Right kidney (tissue), 1 donor: Measurements from ENCODE around the gene PDE4D.

Experiments used
- DNase-seq: peaks from one replicate; pipeline ENCODE4 v3.0.0-alpha.2; 2016

The PDE4D gene

GRCh38 chr5:59198832-59199231, 694.7 kb downstream of the PDE4D start:
- DNase-seq = no peak

GRCh38 chr5:59198365-59198764, 695.2 kb downstream of the PDE4D start:
- DNase-seq = no peak

- DNase-seq = no peak
These were observed 695.6 kb downstream of the PDE4D start for GRCh38 chr5:59197911-59198310.

- DNase-seq = no peak
These were observed 699.8 kb downstream of the PDE4D start for GRCh38 chr5:59193616-59194319.

GRCh38 chr5:59190746-59191145, 702.8 kb downstream of the PDE4D start:
- no peak for DNase-seq

- no peak for DNase-seq
These were observed 703.9 kb downstream of the PDE4D start for GRCh38 chr5:59189472-59190244.

- peak; percentile 58 for DNase-seq
These were observed 704.9 kb downstream of the PDE4D start for GRCh38 chr5:59188419-59189225.

GRCh38 chr5:59187857-59188256, 705.7 kb downstream of the PDE4D start:
- DNase-seq = no peak

- no peak for DNase-seq
These were observed 706.9 kb downstream of the PDE4D start for GRCh38 chr5:59186623-59187022.

GRCh38 chr5:59185757-59186385, 707.7 kb downstream of the PDE4D start:
- no peak for DNase-seq

GRCh38 chr5:59184769-59185168, 708.8 kb downstream of the PDE4D start:
- DNase-seq = no peak

- DNase-seq = no peak
These were observed 710.8 kb downstream of the PDE4D start for GRCh38 chr5:59182760-59183159.

- DNase-seq = no peak
These were observed 713.0 kb downstream of the PDE4D start for GRCh38 chr5:59180515-59180914.

GRCh38 chr5:59179704-59180103, 713.8 kb downstream of the PDE4D start:
- no peak for DNase-seq

- DNase-seq = no peak
These were observed 715.0 kb downstream of the PDE4D start for GRCh38 chr5:59178482-59178881.

- no peak for DNase-seq
These were observed 715.5 kb downstream of the PDE4D start for GRCh38 chr5:59178071-59178470.

- DNase-seq = no peak
These were observed 715.9 kb downstream of the PDE4D start for GRCh38 chr5:59177644-59178043.

GRCh38 chr5:59174248-59174844, 719.2 kb downstream of the PDE4D start:
- no peak for DNase-seq

- DNase-seq = no peak
These were observed 719.9 kb downstream of the PDE4D start for GRCh38 chr5:59173578-59173977.

GRCh38 chr5:59171131-59171530, 722.4 kb downstream of the PDE4D start:
- DNase-seq = no peak

GRCh38 chr5:59169768-59170150, 723.8 kb downstream of the PDE4D start:
- no peak for DNase-seq

GRCh38 chr5:59169081-59169767, 724.3 kb downstream of the PDE4D start:
- no peak for DNase-seq
